ENCODE measurements around the gene SLC11A2.
A peak's percentile ranks its signal among the peaks of the same experiment; 100 is the strongest.

SLC11A2 gene

DNA sequence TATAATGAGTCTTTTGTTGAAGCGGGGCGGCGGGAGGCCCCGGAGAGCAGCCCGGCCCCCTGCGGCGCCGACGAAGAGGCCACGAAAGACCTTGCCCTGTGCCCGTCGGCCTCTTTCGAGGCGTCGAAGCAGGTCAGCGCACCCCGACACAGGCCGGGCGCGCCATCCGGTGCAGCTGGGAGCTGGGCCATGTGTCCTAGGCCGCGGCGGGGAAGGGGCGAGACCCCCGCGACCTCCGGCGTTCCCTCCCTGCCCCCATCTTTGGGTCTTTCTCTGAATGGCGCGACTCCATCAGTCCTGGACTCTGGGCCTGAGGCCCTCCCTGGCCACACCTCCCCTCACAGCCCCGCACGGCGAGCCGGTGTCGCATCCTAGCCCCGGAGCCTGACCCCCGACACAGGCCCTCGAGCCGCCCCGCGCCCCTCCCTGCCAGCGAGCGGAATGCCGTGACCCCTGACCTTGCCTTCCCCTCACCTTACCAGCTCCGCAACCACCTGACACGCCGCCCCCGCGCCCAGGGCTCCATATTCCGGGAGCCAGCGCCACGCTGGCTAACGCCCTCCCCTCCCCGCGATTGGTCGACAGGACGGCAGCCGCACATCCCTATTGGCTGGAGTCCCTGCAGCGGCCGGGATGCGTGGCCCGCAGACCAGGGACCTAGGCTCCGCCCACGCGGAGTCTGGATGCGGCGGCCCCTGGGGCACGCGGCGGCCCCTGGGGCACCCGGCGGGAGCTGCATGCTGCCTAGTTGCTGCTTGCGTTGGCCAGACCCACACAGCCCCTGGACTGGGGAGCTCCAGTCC, at the start of gene SLC11A2:
Gene SLC11A2, minus strand, starts transcription at position 549 of the 803 bp plus-strand sequence. CDS start 15,656 bp downstream, outside the sequence.
- peak; percentile 81 for DNase-seq (ENCODE audit: low read depth in 2 of 2)

DNA sequence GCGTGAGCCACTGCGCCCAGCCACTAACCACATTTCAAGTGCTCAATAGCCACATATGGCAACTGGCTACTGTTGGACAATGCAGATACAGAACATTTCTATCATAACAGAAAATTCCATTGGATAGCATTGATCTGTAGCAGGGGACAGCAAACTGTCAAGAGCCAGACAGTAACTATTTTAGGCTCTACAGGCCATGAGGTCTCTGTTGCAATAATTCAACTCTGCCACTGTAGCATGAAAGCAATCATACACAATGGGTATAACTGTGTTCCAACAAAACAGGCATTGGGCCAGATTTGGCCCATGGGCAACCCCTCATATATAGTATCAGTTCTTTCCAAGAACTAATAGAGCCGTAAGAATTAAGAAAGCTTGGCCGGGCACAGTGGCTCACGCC, 49.2 kb upstream of the SLC11A2 start:
- no peak for DNase-seq (ENCODE audit: low read depth in 2 of 2)

DNA sequence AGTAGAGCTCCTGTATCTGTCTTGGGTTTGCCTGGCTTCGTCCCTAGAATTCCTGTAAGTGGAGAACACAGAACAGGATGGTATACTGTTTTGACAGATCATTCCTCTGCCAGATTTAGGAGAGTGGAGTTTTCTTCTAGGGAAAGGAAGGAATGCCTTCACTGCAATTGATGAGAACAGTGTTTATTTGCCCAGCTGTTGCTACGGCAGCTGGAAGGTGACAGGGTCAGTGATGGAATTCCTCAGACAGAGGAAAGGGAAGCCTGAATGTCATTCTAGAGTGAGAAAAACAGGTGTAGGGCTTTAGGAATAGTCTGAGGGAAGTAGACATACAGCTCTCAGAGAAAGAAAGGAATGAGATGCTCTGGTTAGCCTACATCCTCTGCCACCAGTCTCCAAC, 45.5 kb upstream of the SLC11A2 start:
- no peak for DNase-seq (ENCODE audit: low read depth in 2 of 2)

DNA sequence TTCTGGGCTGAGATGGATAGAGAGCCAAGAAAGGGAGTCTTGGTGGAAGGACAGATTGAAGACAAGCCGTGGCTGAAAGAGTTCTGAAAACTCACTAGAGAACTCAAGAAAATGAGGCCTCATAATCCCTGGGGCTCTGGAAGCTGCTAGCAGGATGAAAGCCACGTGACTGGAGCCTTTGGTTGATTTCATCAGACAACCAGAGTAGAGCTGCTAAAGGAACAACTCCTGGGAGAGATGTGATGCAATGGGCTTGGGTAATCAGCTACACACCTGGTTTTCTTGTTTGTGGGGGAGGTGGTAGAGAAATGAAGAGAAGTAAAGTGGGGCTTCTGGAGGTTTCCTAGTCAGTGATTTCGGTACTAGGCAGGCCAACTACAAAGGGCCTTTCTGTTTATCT, 43.8 kb upstream of the SLC11A2 start:
- no peak for DNase-seq (ENCODE audit: low read depth in 2 of 2)

DNA sequence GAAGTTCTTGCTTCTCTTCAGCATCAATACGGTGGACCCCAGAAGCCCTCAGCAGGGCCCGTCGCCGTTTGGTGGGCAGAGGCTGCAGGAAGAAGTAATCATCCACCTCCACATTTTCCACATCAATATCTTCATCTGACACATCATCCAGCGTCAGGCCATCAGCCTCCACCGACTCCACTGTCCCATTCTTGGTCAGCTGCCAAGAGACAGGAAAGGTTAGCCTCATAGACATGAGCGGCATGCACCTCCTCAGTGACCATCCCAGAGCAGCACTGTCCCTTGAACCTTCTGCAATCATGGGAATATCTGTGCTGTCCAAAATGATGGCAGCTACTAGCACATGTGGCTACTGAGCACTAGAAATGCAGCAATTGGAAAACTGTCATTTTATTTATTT, 41.6 kb upstream of the SLC11A2 start:
- DNase-seq (ENCODE audit: low read depth in 2 of 2), result no peak

DNA sequence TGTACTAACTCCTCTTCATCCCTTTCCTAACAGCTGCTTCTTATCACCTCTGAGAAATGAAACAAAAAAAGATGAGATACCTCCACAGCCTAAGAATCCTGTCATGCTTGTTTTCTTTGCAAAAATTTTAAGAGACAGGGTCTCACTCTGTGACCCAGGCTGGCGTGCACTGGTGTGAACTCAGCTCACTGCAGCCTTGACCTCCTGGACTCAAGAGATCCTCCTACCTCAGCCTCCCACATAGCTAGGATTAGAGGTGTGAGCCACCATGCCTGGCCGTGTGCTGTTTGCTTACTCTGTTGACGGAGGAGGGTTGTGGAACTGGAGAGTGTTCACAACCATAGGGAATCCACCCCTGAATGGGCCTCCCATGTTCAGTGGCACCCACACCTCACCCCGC, 41.0 kb upstream of the SLC11A2 start:
- no peak for DNase-seq (ENCODE audit: low read depth in 2 of 2)

DNA sequence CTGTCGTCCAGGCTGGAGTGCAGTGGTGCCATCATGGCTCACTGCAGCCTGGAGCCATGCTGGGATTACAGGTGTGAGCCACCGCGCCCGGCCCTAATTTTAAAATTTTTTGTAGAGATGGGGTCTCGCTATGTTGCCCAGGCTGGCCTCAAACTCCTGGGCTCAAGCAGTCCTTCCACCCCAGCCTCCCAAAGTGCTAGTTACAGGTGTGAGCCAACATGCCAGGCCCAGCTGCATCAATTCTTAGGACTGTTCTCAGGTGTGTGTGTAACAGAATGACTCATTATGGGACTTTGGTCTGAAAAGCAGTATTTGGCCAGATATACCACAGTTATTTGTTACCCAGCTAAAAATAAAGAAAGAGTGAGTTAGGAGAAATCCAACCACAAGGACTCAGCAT, 39.3 kb upstream of the SLC11A2 start:
- no peak for DNase-seq (ENCODE audit: low read depth in 2 of 2)

DNA sequence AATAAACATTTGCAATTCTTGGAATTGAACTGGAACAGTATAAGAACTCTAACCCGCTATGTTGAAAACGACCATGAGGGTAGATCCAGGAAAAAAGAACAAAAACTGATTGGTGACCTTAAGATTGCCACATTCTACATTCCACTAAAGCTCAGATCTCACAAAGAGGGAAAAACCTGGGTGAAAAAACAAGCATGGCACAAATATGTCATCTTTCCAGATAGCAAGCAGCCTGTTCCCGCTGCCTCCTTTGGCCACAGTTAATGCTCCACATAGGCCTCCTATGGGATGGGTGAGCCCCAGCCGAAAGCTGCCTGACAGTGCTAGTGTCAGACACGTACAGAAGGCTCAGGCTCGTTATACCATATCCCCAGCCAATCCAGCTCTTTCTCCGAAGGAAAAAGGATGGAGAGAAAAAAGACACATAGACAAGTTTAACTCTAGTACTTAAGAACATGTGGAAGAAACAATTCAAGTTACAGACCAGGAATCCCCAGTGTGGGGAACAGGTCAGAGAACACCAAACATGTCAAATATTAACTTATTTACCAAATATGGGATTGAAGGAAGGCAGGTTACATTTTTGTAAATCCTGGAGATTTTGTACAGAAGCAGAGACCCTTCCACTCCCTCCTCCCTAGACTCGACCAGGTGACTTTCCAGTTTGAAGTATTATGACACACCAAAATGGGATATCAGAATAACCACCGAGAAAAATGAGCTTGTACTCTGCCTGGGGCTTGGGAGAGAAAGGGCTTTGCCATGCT, 36.6 kb upstream of the SLC11A2 start:
- DNase-seq (ENCODE audit: low read depth in 2 of 2), result no peak

DNA sequence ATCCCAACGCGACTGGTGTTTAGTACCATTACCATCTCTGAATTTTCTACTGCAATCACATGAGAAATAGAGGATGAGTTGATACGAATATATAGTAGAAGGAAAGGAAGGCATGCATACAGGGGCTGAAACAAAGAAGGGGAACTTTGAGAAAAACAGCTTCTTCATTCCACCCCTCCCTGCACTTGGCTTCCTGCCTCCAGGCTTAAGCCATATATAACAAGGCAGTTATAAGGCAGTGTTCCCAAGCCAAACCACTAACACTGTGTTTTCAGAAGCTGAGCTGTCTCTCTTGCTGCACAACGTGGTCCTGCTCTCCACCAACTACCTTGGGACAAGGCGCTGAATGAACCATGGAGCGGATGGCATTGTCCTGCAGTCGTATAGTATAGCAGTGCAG, 32.9 kb upstream of the SLC11A2 start:
- DNase-seq (ENCODE audit: low read depth in 2 of 2), result no peak

DNA sequence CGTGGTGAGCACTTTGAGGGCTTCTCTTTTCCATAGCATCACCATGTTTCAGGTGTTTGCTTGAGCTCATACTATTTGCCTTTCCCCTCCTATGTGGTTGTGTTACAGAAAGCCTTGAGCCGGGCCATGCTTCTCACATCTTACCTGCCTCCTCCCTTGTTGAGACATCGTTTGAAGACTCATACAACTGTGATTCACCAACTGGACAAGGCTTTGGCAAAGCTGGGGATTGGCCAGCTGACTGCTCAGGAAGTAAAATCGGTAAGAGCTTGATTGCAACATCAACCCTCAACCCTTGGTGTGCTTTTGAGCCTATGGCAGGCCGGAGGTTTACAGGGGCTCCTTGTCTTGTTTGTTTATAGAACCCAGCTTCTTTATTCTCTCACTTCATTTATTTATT, 30.1 kb upstream of the SLC11A2 start:
- DNase-seq (ENCODE audit: low read depth in 2 of 2), result no peak

DNA sequence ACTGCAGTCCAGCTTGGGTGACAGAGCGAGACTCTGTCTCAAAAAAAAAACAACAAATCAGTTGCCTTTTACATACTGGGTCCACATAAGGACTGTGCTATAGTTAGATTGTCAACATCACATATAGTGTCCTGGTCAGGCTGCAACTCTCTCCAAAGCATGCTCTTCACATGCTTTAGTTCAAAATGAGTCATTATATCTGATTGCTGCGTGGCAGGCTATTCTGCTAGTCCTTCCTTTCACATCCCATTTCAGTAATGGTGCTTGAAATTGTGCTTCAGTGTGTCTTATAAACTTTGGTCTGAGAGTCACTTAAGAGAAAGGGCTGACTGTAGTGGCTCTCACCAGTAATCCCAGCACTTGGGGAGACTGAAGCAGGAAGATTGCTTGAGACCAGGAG, 28.9 kb upstream of the SLC11A2 start:
- no peak for DNase-seq (ENCODE audit: low read depth in 2 of 2)

DNA sequence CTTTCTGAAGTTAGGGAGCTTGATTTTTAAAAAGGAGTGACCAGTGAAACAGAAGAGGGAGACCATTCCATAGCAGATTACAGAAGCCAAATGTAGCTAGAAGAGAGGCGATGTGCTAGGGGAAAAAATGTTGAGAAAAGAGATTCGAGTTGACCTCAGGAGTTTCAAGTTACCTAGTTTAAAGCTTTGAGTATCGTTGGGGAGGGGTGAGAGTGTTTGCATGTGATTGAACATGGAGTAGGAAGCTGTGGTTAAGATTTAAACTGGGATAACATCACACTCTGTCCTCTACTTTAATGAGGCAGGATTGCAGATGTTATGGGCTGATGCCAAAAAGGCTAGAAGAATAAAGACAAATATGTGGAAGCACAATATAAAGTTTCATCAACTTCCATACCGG, 25.6 kb upstream of the SLC11A2 start:
- no peak for DNase-seq (ENCODE audit: low read depth in 2 of 2)

DNA sequence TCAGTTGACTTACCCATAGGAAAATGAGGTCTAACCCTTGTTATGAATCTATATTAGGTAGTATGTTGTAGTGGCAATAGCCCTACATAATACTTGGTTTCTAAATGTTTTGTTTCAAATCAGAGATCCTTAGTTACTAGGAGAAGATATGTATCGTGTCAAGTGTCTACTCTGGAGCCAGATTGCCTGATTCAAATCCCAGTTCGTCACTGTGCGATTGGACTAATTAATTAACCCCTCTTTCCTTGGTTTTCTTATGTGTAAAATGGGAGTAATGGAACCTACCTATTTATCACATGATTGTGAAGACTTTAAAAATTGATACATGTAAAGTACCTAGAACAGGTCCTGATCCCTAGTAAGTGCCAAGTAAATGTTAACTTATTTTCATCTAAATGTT, 23.3 kb upstream of the SLC11A2 start:
- no peak for DNase-seq (ENCODE audit: low read depth in 2 of 2)

DNA sequence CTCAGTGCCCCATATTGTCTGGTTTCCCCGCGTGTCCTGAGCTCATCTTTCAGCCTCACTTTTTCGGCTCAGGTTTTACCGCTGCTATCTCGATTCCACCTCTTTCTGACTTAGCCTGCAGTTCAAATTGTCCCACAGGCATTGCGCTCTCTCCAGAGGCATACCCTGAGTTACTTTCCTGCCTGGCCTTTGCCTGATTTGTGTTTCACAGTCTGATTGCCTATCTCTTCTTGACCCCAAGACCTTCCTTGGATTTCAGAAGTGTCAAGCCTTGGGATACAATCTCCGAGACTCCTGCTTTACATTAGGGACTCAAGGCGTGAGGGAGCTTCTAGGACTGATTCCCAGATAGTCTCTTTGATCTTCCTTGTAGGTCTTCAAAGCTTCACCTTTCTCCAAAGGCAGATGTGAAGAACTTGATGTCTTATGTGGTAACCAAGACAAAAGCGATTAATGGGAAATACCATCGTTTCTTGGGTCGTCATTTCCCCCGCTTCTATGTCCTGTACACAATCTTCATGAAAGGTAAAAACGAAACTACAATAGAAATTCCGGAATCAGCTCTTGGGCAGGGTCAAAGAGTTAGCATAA, 22.6 kb upstream of the SLC11A2 start:
- no peak for DNase-seq (ENCODE audit: low read depth in 2 of 2)

DNA sequence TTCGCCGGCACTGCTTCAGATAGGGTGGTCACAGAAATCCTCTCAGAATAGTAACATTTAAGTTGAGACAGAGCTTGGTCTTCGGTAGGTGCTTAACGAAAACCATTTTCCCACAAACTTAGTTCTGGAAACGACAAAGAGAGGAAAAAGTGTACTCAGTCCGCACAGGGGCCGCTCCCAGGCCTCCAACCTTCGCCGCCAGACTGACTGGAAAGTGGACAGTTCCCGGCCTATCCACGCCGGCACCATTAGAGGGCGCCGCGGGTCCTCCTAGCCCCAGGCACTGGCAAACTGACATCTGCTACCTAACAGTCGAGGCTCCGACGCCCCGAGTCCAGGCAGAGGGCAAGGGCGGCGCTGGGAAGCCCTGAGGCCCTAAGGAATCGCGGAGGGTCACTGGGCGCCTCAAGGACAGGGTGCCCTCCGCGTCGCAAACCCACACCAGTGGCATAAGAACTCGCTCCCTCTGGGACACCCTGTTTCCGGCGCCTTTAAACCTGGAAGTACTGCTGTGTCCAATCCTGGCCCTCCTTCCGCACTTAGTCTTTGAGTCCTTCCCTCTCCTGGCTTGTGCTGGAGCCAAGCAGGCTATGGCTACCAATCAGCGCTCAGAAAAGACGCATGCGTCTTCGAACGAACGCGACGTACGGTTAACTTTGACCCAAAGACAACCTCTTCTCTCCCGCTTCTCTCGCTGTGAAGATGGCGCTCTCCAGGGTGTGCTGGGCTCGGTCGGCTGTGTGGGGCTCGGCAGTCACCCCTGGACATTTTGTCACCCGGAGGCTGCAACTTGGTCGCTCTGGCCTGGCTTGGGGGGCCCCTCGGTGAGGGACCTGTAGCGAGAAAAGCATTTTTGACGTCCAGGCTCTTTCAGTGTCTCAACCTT, 21.7 kb upstream of the SLC11A2 start, which contains the start of gene LETMD1:
Gene LETMD1, plus strand, starts transcription at position 673 of the 886 bp plus-strand sequence. Its CDS starts 30 bp downstream, at position 703.
- peak; percentile 73 to 81 for DNase-seq (ENCODE audit: low read depth in 2 of 2)

DNA sequence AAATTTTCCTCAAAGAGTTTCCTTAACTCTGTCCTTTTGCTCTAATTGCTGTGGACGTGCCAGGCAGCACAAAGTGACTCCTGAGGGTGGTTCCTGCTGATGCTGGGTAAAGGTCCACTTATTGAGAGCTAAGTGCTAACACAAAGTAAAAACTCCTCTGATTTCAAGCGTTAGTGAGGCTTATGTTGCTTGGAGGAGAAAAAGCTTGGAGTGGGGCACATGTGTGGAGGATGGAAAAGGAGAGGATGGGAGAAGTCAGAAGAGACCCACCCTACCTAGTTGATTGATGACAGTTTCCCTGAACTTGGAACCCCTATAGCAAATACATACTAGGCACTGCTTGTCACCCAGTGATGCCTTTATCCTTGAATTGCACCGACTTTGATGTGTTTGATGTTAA, 10.1 kb upstream of the SLC11A2 start:
- DNase-seq (ENCODE audit: low read depth in 2 of 2), result no peak

DNA sequence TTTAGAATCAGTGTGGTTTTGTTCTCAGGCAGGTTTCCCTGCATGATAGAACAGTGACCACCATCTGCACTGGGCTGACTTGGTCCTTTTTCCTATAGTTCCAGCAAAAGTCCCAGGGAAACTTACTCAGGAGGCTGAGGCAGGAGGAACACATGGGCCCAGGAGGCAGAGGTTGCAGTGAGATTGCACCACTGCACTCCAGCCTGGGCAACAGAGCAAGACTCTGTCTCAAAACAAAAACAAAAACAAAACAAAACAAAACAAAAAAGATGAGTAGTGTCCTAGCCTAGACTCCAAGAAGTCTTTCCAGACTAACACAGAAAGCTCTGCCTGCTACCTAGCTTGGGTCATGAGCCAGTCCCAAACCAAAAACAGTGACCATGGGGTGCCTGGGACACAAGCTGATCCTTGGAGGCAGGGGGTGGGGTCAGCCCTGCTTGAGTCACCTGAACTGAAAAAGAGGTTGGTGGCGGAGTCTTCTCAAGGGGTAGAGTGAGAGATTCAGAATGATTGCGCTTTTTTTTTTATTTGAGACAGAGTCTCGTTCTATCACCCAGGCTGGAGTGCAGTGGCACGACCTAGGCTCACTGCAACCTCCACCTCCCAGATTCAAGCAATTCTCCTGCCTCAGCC, 7.4 kb upstream of the SLC11A2 start:
- DNase-seq (ENCODE audit: low read depth in 2 of 2), result no peak

DNA sequence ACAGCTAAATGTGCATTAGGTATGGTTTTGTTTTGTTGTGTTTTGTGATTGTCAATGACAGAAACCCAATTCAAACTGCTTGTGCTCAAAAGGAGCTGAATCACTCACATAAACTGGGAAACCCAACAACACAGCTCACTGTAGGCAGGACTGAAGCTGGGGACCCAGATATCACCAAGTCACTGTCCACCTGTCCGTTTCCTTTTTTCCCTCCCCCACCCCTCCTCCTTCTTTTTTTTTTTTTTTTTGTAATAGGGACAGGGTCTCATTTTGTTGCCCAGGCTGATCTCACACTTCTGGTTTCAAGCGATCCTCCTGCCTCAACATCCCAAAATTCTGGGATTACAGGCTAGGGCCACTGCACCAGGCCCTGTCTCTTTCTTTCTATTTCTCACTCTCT, 6.9 kb upstream of the SLC11A2 start:
- DNase-seq (ENCODE audit: low read depth in 2 of 2), result no peak

DNA sequence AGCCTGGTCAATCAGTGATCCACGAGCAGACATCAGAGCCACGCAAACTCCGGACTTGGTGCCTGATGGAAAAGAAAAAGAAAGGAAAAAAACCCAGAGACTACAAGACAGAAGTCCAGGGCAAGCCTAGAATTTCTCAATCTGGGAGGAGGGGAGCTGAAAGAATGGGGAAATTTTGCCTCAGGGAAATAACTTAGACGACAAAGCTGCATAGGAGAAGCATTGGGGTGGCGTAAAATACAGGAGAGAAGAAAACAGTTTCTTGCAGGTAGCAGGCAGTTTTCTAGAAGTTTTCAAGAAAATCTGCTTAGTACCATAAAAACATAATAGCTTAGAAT, 2.6 kb upstream of the SLC11A2 start:
- no peak for DNase-seq (ENCODE audit: low read depth in 2 of 2)

DNA sequence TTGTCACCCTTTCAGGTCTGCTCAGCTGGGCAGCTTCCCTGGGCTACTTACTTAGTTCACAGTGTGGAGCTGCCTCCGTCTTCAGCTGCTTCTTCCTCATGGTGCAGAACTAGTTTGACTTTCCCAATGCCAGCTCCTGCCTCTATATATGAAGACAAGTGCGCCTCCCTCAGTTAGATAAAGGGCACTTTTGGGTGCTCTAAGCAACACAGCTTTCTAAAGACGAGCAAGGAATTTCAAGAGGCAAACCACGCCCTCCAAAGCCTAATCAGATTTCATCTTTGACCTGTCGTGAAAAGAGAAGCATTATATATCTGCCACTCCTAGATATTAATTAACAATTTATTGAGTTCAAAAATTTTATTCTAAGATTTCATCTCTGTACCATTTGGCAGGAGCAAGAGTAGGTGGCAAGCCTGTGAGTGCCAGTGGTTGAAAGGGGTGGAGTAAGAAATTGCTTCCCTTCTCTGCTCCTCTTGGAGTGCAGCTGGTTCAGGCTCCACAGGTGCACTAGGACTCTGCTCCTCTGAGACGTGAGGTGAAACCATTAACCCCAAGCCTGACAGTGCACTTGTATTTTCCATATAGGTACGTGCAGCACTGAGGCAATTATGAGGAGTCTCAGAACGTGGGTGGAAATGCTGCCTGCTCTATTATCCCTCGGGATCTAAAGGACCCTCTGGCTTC, 2.1 kb upstream of the SLC11A2 start:
- DNase-seq (ENCODE audit: low read depth in 2 of 2), result no peak

DNA sequence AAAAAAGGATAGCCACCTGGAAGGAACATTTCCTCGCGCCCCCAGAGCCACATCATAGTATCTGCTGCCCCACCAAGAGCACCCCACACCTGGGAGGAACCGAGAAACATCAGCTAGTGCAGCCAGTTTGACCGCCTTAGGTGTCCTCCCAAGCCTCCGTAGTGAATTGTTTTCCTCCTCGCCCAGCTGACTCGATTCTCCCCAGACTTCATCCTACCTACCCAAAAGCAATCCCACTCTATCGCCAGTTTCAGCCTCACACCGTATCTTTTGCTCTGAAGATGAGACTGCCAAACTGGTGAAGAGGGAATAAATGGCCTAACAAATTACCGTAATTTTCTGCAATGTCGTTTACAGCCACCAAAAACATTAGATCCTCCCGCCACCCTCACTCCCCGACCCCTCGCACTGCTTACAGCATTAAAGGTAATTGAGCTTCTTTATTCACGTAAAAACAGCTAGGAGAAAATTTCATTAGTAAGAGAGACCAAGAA, 1.2 kb upstream of the SLC11A2 start:
- no peak for DNase-seq (ENCODE audit: low read depth in 2 of 2)
